ENCODE results near the gene NPY5R.

GRCh38 chr4:163393471-163393870 is 49.8 kb downstream of the NPY5R start:
- TF ChIP-seq, protein P1, sequence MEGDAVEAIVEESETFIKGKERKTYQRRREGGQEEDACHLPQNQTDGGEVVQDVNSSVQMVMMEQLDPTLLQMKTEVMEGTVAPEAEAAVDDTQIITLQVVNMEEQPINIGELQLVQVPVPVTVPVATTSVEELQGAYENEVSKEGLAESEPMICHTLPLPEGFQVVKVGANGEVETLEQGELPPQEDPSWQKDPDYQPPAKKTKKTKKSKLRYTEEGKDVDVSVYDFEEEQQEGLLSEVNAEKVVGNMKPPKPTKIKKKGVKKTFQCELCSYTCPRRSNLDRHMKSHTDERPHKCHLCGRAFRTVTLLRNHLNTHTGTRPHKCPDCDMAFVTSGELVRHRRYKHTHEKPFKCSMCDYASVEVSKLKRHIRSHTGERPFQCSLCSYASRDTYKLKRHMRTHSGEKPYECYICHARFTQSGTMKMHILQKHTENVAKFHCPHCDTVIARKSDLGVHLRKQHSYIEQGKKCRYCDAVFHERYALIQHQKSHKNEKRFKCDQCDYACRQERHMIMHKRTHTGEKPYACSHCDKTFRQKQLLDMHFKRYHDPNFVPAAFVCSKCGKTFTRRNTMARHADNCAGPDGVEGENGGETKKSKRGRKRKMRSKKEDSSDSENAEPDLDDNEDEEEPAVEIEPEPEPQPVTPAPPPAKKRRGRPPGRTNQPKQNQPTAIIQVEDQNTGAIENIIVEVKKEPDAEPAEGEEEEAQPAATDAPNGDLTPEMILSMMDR (conservative IDR thresholded peaks at IDR 0.05 in 1 of 2, IDR thresholded peaks at IDR 0.05 in 1 of 2; ENCODE audit: low read depth in 1 of 2, low read length in 2 of 2): no peak
- no peak for TF ChIP-seq EZH2 (IDR thresholded peaks at IDR 0.05; ENCODE audit: low read length, missing control alignments)

All from fibroblast of lung (primary cell).